ENCODE data around the gene NT5C1A.

NT5C1A gene

DNA sequence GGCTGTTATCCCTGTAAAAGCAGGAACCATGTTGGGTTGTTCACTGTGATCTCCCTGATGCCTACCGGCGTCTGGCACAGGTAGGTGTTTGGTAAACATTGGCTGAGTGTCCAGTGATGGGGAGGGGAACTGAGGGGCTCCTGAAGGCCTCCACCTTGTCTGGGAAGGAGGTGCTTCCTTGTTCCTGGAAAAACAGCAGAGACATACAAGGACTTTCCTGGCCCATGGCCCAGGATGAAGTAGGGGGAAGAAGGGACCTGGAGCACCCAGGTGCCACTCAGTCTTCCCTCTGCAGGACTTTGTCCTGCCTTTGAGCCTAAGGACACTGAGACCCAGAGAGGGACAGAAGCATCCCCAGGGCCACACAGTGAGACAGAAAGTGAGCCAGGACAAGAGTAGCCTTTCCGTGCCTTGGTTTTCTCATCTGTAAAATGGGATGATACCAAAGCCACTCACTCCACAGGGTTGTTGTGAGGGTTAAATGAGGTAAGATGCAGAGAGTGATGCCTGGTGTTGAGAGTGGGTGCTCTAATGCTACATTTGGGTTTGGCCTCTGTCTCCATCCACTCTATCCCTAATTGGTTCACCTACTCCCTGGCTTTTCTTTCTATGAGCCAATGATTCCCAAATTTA, 26.4 kb downstream of the NT5C1A start:
- no peak for DNase-seq (ENCODE audit: low read depth, low spot score)
- no peak overlapping the region for H3K4me3 ChIP-seq (ENCODE audit: low read length)

GRCh38 chr1:39643705-39644104, 28.2 kb downstream of the NT5C1A start:
- DNase-seq (ENCODE audit: low read depth, low spot score), result no peak
- H3K4me3 ChIP-seq (ENCODE audit: low read length), result no peak overlapping the region

DNA sequence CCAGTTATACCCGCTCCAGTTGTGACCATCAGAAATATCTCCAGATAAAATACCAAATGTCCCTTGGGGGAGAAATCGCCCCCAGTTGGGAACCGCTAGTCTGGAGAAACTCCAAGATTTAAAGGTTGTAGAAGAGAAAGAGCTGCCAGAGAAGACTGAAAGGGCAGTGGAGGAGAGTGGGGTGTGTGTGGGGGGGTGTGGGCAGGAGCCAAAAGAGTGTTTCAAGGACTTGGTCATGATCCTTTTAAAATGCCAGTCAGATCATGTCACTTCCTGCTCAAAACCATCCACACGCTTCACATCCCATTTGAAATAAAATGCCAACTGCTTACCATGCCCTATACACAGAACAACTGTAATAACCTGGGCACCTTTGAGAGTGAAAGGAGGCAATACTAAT, 29.1 kb downstream of the NT5C1A start:
- DNase-seq (ENCODE audit: low read depth, low spot score), result no peak
- no peak overlapping the region for H3K4me3 ChIP-seq (ENCODE audit: low read length)

DNA sequence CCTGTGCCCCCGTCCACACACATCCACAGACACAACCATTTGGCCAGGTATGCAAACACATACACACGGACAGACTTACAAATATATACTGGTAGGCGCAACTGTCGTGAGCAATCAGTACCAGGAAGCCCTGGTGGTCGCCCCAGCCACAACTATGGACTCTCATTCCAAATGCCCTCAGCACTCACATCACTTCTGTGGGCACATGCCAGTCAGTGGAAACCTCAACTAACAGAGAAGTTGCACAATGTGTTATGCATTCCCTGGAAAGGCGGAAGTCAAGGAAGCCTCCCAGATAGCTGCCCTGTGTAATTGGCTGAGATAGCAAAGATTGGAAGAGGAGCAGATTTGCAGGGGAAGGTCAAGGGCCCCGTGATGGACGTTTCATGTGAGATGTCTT, 31.0 kb downstream of the NT5C1A start:
- DNase-seq (ENCODE audit: low read depth, low spot score), result no peak
- H3K4me3 ChIP-seq (ENCODE audit: low read length), result no peak overlapping the region

GRCh38 chr1:39639305-39640130, 32.4 kb downstream of the NT5C1A start, which contains the start of gene HEYL:
HEYL (minus strand) TSS chr1:39639643; CDS start chr1:39639625, 18 bp downstream.
- peak within 1 kb of the TSS; percentile 52 for H3K4me3 ChIP-seq (ENCODE audit: low read length)

GRCh38 chr1:39638965-39639304, 33.0 kb downstream of the NT5C1A start:
- H3K4me3 ChIP-seq (ENCODE audit: low read length), result peak overlapping the region; percentile 52

More at GRCh38 chr1:39639305-39640130, 32.4 kb downstream of the NT5C1A start, which contains the start of gene HEYL:
- no peak for DNase-seq (ENCODE audit: low read depth, low spot score)

DNA sequence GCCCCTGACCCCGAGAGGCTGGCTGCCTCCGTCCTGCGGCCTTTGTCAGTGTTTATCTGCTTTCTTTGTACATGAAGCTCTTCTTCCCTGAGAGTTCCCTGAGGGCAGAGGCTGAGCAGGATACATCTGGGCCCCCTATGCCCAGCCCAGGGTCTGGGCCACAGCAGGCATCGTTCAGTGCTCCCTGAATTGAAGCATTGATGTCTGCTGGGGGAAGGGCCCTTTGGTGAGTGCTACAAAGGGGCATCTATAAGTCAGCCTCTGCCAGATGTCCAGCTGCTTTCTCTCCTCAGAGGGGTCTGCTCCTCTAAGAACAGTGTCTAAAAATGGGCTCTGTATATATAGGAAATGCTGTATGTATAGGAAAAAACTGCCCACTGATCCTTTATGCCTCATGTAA, 34.5 kb downstream of the NT5C1A start:
- no peak for DNase-seq (ENCODE audit: low read depth, low spot score)
- no peak overlapping the region for H3K4me3 ChIP-seq (ENCODE audit: low read length)

More at GRCh38 chr1:39638965-39639304, 33.0 kb downstream of the NT5C1A start:
- no peak for DNase-seq (ENCODE audit: low read depth, low spot score)

- no peak for DNase-seq (ENCODE audit: low read depth, low spot score)
- no peak overlapping the region for H3K4me3 ChIP-seq (ENCODE audit: low read length)
Observed at GRCh38 chr1:39635871-39636210, 36.1 kb downstream of the NT5C1A start.

GRCh38 chr1:39635205-39635870, 36.6 kb downstream of the NT5C1A start:
- no peak overlapping the region for H3K4me3 ChIP-seq (ENCODE audit: low read length)
- no peak for DNase-seq (ENCODE audit: low read depth, low spot score)

DNA sequence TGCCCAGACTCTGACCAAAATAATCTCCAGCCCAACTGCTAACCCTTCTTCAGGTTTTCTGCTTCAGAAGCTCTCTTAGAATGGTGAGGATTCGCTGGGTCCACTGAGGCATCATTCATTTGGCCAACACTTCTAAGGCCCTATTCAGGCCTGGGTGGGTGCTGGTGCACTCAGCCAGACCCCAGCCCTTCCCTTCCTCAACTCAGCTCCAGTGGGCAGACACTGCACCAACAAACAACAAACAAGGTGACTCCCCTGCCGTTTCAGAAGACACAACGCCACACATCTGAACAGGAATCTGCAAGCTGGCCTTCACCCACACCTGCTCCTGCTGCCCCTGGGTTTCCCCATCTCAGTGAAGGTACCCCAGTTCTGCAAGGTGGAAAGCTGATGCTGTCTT, 38.5 kb downstream of the NT5C1A start:
- H3K4me3 ChIP-seq (ENCODE audit: low read length), result no peak overlapping the region
- DNase-seq (ENCODE audit: low read depth, low spot score), result no peak

GRCh38 chr1:39632682-39633417, 39.1 kb downstream of the NT5C1A start:
- no peak overlapping the region for H3K4me3 ChIP-seq (ENCODE audit: low read length)
- no peak for DNase-seq (ENCODE audit: low read depth, low spot score)

- no peak overlapping the region for H3K4me3 ChIP-seq (ENCODE audit: low read length)
- no peak for DNase-seq (ENCODE audit: low read depth, low spot score)
Observed at GRCh38 chr1:39632323-39632681, 39.6 kb downstream of the NT5C1A start.

DNA sequence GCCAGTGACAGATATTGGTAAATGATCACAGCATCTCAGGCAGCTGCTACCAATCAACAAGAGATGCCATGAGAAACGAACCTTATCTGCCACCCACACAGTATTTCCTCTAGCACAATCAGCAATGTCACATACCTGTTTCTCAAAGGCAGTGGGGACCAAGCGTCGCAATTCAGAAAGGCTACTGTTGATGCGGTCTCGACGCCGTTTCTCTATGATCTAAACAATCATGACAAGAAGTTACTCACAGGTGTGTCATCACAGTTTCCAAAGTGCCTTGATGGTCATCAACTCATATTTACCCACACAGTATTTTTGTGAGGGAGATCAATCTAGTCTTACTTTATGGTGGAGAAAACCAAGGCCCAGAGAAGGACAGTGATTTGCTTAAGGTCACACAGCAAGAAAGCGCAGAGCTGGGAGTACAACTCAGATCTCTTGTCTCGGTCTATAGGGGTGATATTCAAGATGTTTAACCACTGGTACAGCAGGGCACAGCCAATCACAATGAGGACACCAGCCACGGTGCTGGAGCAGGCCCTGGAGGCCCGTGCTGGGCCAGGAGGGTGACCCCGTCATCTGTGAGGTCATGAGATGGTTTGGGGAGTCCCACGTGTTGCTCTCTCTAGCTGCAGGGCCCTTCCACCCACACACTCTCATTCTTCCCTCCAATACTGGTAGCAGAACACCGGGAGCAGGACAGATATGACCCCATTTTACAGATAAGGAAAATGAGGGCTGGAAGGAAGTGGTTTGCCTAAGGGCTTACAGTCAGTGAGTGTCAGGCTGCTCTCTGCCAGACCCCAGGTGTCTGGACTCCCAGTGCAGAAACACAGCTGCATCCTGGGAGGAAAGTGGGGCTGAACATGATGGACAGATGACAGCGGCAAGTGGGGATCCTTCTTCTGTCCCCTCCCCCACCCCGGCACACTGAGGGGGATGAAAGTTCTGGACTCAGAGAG, 40.3 kb downstream of the NT5C1A start:
- DNase-seq (ENCODE audit: low read depth, low spot score), result peak; percentile 83
- no peak overlapping the region for H3K4me3 ChIP-seq (ENCODE audit: low read length)

DNA sequence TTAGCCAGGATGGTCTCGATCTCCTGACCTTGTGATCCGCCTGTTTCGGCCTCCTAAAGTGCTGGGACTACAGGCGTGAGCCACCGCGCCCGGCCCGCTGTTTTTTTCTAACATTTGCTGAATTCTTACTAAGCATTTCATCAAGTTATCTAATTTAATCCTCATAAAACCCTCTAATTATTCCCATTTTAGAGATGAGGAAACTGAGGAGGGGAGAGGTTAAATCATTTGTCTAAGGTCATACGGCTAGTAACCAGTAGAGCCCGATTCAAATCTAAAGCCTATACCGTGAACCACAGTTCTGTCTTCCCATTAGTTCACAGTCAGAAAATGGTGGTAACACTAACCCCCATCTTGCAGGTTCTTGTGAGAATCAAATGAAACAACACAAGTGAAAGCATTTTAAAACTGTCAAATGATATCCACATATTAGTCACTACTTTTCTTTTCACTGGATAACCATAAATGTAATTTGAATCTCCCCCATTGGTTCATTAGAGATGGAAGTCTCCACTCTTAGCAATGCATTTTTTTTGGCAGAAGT, 43.0 kb downstream of the NT5C1A start:
- DNase-seq (ENCODE audit: low read depth, low spot score), result no peak
- H3K4me3 ChIP-seq (ENCODE audit: low read length), result no peak overlapping the region

GRCh38 chr1:39626646-39627045, 45.3 kb downstream of the NT5C1A start:
- no peak overlapping the region for H3K4me3 ChIP-seq (ENCODE audit: low read length)
- no peak for DNase-seq (ENCODE audit: low read depth, low spot score)

- DNase-seq (ENCODE audit: low read depth, low spot score), result no peak
- H3K4me3 ChIP-seq (ENCODE audit: low read length), result no peak overlapping the region
Observed at GRCh38 chr1:39625462-39626273, 46.2 kb downstream of the NT5C1A start.

DNA sequence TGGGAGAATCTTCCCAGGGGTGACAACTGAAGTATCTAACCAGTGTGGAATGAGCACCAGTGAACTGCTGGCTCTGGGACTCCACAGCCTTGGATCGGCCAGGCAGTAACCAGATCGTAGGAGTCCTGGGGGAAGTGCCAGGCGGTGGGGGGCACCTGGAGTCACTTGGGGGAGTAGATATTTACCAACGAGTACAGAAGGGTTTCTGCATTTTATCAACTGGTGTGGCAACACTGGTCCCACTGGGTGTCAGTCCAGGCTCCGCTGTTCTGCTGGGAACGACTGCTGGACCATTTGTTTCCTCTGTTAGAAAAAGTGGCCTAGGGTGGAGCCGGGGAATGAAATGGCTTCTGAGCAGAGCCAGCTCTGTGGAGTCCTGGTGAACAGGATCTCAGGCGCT, 46.9 kb downstream of the NT5C1A start:
- DNase-seq (ENCODE audit: low read depth, low spot score), result no peak
- H3K4me3 ChIP-seq (ENCODE audit: low read length), result no peak overlapping the region

DNA sequence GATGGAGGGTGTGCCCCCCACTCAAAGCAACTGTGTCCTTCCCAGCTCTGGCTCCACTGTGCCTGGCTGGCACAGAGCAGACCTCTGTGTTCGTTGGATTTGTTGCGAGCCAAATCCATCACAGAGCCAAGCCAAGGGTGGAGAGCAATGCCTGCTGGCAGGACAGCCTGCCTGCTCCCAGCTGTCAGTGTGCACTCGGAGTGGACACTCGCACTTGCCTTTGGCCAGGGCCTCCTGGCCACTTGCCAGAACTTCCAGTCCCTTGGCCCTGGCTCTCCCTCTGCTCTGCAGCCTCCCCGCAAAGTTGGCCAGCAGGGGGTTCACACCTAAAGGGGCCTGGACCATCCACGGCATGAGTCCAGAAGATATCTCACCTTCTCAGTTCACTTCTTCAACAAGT, 48.9 kb downstream of the NT5C1A start:
- no peak for DNase-seq (ENCODE audit: low read depth, low spot score)
- H3K4me3 ChIP-seq (ENCODE audit: low read length), result no peak overlapping the region
